ENCODE results near the gene KCNAB1.
"Not testable (repeated sequence)": the region's sequence is repeated elsewhere in the genome, so short reads cannot be mapped to it uniquely, and the experiment has no call there.

KCNAB1 gene

GRCh38 chr3:156224046-156224445 lies 103.7 kb downstream of the KCNAB1 start:
- DNase-seq, result not testable (repeated sequence)

DNA sequence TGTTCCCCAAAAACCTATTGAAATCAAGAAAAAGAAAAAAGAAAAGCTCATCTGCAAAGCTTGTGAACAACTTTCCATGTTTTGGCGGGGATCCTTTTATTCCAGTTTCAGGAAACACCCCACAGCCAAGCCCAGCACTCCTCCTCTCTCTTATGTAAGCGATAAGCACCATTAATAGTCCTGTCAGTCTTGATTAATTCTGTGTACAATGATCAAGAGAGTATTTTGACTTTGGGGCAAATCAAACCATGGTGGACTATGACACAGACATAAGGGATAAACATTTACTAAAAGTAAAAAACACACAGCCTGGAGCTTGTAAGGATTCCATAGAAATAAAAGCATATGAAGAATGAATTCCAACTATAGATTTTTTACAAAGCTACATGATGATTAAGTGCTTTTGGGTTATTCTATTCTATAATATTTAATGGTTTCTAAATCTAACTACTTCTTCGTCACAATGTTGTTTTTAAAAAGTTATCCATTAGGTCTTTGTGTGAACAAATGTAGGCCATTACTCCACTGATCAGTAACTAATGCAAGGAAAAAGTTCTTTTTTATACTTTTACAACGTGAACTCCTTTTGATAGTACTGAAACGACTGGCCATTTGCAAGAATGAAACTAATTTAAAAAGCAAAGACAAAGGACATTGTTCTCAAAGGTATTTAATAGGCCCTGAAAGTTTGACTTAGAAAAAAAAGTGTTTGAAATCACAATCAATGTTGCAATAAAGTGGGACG lies 106.5 kb downstream of the KCNAB1 start:
- no peak for DNase-seq

DNA sequence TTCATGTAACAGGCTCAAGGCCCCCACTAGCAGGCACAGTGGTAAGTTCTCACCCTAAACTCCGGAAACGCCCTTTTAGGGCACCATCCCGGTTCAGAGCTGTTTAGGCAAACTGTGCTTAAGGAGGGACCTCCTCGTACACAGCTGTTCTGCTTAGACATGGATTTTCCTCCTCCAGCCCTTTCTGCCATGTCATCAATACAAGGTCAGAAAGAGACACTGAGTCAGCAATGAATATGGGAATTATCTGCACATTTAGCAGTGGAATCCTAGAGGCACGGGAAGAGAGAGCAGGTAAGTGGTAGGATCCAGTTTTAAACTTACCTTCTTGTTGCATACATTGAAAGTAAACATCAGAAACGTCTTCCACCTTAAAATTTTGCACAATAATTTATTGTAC lies 107.3 kb downstream of the KCNAB1 start:
- DNase-seq, result no peak

- no peak for DNase-seq
Observed at GRCh38 chr3:156230278-156230900, 110.0 kb downstream of the KCNAB1 start.

GRCh38 chr3:156231221-156231620 lies 110.8 kb downstream of the KCNAB1 start:
- not testable (repeated sequence) for DNase-seq

DNA sequence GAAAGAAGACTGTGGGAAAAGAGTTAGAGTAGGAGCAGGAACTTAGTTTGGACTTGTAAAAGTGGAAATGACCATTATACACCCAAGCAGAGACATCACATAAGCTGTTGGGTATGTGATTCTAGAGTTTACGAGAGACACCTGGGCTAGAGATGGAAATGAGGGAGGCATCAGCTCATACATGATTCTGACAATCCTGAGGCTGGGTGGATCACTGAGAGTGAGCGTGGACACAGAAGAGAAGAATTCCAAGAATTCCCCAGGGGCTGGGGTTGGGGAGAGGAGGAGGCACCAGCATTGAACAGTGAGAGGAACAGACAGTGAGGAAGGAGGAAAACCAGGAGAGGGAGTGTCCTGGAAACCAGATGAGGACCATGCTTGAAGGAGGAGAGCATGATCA lies 113.5 kb downstream of the KCNAB1 start:
- no peak for DNase-seq

DNA sequence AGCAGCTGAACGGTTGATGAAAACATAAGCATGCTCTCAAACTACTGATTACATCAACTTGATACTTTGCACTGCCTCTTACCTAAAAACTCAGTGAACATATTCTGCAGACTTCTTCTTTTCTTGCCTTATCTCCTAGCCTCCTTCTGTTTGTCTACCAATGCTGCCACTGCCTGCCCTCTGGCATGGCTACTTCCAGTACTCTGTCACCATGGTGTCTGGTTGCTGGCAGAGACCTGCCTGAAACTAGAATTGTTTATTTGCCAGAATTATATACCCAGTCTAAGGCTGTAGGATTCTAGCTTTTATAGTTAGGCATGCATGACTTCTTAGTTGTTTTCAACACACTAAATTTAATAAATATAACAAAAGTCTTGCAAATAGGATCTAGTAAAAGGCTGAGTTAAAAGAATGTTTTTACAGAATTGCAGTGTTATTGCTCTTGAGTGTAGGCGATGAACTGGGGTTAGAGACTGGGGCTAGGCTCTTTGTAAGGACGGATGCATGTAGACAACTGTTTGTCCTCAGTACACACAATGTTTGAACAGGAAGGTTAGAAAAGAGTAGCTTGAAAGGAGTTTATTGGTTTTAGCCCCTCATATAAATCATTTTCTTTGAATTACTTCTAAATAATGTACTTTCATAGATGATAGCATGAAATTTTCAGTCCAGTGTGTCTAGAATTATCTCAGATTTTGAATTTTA lies 116.3 kb downstream of the KCNAB1 start:
- no peak for DNase-seq

- DNase-seq, result no peak
Observed at GRCh38 chr3:156240642-156241041, 120.3 kb downstream of the KCNAB1 start.

DNA sequence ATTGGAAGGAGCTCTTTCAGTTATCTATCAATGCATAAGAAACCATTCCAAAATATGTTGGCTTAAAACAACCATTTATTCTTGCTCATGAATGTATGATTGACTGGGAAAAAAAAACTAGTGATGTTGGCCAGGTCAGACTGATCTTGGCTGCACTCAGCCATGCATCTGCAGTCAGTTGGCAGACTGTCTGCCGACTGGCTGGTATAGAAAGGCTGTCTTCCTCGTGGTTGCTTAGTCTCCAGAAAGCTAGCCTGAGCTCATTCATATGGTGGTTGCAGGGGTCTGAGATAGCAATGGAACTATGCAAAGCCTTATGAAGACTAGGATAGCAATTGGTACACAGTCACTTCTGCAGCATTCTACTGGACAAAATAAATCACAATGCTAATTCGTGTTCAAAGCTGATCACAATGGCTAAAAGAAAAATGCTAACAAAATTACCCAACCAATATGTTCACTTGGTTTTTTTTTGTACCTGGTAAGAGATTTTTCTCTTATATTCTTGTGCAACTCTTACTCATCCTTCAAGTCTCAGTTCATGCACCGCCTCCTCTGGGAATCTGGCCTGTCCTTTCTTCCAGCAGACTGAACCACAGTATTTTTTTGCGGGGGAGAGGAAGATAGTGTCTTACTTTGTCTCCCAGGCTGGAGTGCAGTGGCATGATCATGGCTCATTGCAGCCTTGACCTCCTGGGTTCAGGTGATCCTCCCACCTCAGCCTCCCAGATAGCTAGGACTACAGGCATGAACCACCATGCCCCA lies 126.8 kb downstream of the KCNAB1 start:
- DNase-seq, result no peak

- no peak for DNase-seq
Observed at GRCh38 chr3:156250550-156250949, 130.2 kb downstream of the KCNAB1 start.

DNA sequence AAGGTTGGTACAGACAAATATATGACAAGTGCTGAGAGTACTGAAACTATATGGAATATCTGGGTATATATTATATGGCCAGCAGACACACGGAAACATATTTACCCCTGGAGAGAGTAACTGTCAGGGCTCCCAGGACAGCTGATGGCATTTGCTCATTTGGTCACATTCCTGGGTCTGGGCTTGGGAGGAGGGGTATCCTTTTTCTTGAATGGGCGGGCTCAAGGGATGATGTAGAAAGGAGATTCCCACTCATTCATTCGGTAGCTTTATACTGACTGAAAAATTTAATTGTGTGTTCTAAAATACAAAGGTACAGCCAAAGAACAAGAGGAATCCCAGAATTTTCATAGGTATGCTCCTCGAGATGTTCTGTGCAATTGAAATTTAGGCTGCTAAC lies 131.0 kb downstream of the KCNAB1 start:
- no peak for DNase-seq

DNA sequence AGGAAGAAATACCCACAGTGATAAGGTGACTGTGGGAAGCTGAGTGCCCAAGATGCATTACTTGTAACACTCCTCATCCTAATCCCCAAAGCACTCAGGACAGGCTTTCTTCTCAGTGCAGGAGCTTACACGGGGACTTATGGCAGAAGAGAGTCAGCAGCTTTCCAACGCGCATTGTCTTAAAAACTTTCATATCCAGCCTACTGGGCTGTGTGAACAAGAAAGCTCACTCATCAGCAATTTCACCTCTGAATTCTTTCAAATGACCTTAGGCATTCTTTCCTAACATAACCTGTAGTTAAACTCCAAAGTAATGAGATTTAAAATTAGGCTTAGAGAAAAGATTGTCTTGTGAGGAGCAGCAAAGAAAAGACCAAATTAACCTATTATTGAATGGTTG lies 132.3 kb downstream of the KCNAB1 start:
- no peak for DNase-seq

- no peak for DNase-seq
Observed at GRCh38 chr3:156253150-156253549, 132.8 kb downstream of the KCNAB1 start.

DNA sequence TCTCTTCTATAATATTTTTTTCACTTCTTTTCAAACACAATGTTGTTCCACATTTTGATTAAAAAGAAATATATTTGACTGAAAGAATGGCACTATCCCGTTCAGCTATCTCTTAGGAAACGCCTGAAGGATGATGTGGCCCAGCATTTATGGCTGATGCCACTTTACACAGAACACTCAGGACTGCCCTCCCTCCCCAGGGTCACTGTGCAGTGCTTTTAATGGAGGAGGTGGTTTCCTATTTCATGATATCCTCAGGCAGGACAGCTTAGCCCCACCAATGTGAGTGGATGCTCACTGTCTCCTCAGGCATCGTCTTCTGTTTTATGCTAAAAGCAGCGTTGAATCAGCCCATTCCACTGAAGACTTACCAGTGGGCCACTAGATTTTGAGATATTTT lies 135.9 kb downstream of the KCNAB1 start:
- DNase-seq, result no peak

GRCh38 chr3:156256945-156257344 lies 136.6 kb downstream of the KCNAB1 start:
- DNase-seq, result no peak

DNA sequence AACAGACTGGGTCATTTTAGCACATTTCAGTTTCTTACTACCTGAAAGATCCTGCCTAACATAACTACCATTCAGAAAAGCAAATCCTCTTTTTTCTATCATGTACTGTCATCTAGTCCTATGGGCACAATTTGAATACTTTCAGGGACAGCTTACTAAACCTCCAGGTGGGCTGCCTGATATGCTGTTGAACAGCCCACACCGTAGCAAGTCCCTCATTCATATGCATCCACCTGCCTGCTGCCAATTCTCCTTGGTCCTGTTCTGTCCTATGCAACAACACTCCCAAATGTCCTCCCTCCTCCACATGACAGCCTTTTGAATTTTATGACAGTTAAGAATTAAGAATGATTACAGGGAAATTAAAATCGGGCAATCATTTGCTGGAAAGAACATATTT lies 137.9 kb downstream of the KCNAB1 start:
- no peak for DNase-seq

DNA sequence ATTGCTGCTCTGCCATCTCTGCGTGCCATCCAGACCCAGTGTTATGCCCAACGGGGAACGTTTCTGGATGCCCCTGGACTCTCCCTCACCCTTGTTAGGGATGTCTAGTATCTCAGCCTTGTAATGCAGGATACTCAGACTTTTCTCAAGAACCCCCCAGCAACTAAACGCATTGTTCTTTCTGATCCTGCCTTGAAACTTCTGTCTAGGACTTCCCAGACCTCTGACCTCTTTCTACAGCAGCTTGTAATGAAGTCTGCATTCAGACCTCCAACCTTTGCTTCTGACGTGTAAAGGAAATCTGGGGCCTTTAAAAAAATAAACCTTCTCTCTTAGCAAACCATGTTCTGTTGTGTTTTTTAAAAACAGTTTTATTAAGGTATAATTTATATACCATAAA lies 139.5 kb downstream of the KCNAB1 start:
- no peak for DNase-seq

- DNase-seq, result no peak
Observed at GRCh38 chr3:156260331-156260730, 140.0 kb downstream of the KCNAB1 start.

GRCh38 chr3:156264771-156265170 lies 144.4 kb downstream of the KCNAB1 start:
- DNase-seq, result no peak

DNA sequence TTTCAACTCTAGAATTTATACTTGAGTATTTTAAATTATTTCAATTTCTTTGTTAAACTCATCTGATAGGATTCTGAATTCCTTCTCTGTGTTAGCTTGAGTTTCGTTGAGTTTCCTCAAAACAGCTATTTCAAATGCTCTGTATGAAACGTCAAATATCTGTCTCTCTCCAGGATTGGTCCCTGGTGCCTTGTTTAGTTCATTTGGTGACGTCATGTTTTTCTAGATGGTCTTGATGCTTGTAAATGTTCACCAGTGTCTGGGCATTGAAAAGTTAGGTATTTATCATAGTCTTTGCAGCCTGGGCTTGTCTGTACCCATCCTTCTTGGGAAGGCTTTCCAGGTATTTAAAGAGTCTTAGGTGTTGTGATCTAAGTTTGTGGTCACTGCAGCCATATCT lies 151.1 kb downstream of the KCNAB1 start:
- DNase-seq, result no peak

- no peak for DNase-seq
Observed at GRCh38 chr3:156271995-156272719, 151.8 kb downstream of the KCNAB1 start.

- DNase-seq, result no peak
Observed at GRCh38 chr3:156273111-156273694, 152.8 kb downstream of the KCNAB1 start.
